ENCODE measurements around the gene SEMA3C.

SEMA3C gene

DNA sequence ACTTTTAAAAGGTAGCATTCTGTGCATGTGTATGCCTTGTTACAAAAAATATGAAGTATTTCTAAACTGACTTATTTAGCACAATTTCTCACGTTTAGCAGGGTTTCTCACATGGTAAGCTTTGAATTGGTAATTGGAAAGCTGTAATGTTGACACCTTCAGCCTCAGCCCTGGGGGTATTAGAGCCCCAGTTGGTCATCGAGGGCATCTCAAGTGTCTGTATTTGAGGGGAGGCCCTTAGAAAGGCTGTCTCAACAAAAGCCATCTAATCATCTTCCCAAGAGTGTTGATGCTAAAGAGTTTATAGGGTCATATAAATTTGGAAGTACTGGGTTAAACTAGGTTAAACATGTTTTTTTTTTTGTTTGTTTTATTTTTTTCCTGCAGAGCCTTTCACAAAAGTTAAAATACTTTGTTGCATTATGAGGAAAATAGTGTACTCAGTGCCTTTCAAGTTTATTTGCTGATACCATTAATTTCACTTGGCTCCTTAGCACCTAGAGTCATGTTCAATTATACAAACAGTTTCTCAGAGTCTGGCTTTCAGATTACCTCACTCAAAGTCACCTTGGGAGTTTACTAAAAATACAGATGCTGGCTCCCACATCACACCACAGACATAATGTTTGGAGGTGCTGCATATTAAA, 146.4 kb downstream of the SEMA3C start:
- CTCF ChIA-PET, result no interaction called here
- Histone ChIP-seq H3K36me3 (ENCODE audit: control insufficient read depth in 2 of 2, insufficient read depth in 1 of 2, low read length in 2 of 2) (no peaks in the 10 kb centered on the region), H3K27ac (ENCODE audit: extremely low read depth, low read depth, low read length) (peak overlapping the region; percentile 27; the same call in 1 of the 2 replicates), H3K4me1 (ENCODE audit: control insufficient read depth, insufficient read depth, low read length) (peaks cover 41% of the 10 kb centered on the region), H3K9me3 (ENCODE audit: control insufficient read depth, insufficient read depth, low read depth, low read length) (no peaks in the 10 kb centered on the region), H3K4me3 (ENCODE audit: low read depth, low read length) (no peak overlapping the region)
- POLR2A ChIA-PET, result interaction anchor here (0.5 to 0.7 kb wide), 3 partner anchors 15 to 519 kb away, joined by 3 to 4 read pairs (median 3); no protein-coding TSS in a partner anchor
- peak; percentile 79 for TF ChIP-seq GLIS1 (tag by site-specific recombination; IDR thresholded peaks at IDR 0.05)
- no peak for TF ChIP-seq PRDM1 (tag by site-specific recombination; IDR thresholded peaks at IDR 0.05)
- TF ChIP-seq GLI2 (tag by site-specific recombination; IDR thresholded peaks at IDR 0.05; ENCODE audit: borderline replicate concordance, low read depth), result no peak
- TF ChIP-seq ZNF629 (tag by site-specific recombination; IDR thresholded peaks at IDR 0.05), result peak; percentile 48; the same call in 1 of the 2 replicates
- TF ChIP-seq, protein P1, sequence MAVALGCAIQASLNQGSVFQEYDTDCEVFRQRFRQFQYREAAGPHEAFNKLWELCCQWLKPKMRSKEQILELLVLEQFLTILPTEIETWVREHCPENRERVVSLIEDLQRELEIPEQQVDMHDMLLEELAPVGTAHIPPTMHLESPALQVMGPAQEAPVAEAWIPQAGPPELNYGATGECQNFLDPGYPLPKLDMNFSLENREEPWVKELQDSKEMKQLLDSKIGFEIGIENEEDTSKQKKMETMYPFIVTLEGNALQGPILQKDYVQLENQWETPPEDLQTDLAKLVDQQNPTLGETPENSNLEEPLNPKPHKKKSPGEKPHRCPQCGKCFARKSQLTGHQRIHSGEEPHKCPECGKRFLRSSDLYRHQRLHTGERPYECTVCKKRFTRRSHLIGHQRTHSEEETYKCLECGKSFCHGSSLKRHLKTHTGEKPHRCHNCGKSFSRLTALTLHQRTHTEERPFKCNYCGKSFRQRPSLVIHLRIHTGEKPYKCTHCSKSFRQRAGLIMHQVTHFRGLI (tag by site-specific recombination; IDR thresholded peaks at IDR 0.05), result peak; percentile 27; the same call in 1 of the 2 replicates
- TF ChIP-seq ZFHX2 (tag by site-specific recombination; conservative IDR thresholded peaks at IDR 0.05), result no peak
- TF ChIP-seq ZNF660 (tag by site-specific recombination; IDR thresholded peaks at IDR 0.05), result no peak
- no peak for TF ChIP-seq KLF1 (tag by site-specific recombination; IDR thresholded peaks at IDR 0.05)
- TF ChIP-seq, protein P2, sequence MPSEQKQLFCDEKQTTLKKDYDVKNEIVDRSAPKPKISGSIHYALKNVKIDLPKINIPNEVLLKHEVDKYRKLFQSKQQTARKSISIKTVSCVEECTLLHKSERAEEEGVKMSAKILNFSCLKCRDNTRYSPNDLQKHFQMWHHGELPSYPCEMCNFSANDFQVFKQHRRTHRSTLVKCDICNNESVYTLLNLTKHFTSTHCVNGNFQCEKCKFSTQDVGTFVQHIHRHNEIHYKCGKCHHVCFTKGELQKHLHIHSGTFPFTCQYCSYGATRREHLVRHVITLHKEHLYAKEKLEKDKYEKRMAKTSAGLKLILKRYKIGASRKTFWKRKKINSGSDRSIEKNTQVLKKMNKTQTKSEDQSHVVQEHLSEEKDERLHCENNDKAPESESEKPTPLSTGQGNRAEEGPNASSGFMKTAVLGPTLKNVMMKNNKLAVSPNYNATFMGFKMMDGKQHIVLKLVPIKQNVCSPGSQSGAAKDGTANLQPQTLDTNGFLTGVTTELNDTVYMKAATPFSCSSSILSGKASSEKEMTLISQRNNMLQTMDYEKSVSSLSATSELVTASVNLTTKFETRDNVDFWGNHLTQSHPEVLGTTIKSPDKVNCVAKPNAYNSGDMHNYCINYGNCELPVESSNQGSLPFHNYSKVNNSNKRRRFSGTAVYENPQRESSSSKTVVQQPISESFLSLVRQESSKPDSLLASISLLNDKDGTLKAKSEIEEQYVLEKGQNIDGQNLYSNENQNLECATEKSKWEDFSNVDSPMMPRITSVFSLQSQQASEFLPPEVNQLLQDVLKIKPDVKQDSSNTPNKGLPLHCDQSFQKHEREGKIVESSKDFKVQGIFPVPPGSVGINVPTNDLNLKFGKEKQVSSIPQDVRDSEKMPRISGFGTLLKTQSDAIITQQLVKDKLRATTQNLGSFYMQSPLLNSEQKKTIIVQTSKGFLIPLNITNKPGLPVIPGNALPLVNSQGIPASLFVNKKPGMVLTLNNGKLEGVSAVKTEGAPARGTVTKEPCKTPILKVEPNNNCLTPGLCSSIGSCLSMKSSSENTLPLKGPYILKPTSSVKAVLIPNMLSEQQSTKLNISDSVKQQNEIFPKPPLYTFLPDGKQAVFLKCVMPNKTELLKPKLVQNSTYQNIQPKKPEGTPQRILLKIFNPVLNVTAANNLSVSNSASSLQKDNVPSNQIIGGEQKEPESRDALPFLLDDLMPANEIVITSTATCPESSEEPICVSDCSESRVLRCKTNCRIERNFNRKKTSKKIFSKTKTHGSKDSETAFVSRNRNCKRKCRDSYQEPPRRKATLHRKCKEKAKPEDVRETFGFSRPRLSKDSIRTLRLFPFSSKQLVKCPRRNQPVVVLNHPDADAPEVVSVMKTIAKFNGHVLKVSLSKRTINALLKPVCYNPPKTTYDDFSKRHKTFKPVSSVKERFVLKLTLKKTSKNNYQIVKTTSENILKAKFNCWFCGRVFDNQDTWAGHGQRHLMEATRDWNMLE (tag by site-specific recombination; conservative IDR thresholded peaks at IDR 0.05; ENCODE audit: low read depth), result no peak
- TF ChIP-seq ZNF776 (tag by site-specific recombination; IDR thresholded peaks at IDR 0.05; ENCODE audit: borderline replicate concordance), result no peak
- TF ChIP-seq ZNF19 (tag by site-specific recombination; IDR thresholded peaks at IDR 0.05; ENCODE audit: low read depth), result no peak
- TF ChIP-seq, protein P3, sequence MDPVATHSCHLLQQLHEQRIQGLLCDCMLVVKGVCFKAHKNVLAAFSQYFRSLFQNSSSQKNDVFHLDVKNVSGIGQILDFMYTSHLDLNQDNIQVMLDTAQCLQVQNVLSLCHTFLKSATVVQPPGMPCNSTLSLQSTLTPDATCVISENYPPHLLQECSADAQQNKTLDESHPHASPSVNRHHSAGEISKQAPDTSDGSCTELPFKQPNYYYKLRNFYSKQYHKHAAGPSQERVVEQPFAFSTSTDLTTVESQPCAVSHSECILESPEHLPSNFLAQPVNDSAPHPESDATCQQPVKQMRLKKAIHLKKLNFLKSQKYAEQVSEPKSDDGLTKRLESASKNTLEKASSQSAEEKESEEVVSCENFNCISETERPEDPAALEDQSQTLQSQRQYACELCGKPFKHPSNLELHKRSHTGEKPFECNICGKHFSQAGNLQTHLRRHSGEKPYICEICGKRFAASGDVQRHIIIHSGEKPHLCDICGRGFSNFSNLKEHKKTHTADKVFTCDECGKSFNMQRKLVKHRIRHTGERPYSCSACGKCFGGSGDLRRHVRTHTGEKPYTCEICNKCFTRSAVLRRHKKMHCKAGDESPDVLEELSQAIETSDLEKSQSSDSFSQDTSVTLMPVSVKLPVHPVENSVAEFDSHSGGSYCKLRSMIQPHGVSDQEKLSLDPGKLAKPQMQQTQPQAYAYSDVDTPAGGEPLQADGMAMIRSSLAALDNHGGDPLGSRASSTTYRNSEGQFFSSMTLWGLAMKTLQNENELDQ (tag by site-specific recombination; IDR thresholded peaks at IDR 0.05; ENCODE audit: low read depth), result no peak
- peak; percentile 86 for TF ChIP-seq ZBTB20 (tag by site-specific recombination; IDR thresholded peaks at IDR 0.05)
- no peak for TF ChIP-seq ZNF560 (tag by site-specific recombination; IDR thresholded peaks at IDR 0.05; ENCODE audit: borderline replicate concordance)
- no peak for TF ChIP-seq ZNF670 (tag by site-specific recombination; IDR thresholded peaks at IDR 0.05; ENCODE audit: low read depth)
- TF ChIP-seq GLIS2 (tag by site-specific recombination; IDR thresholded peaks at IDR 0.05), result no peak
- TF ChIP-seq IKZF3 (tag by site-specific recombination; IDR thresholded peaks at IDR 0.05), result peak; percentile 70
- TF ChIP-seq ZNF626 (tag by site-specific recombination; IDR thresholded peaks at IDR 0.05), result no peak
- TF ChIP-seq, protein P4, sequence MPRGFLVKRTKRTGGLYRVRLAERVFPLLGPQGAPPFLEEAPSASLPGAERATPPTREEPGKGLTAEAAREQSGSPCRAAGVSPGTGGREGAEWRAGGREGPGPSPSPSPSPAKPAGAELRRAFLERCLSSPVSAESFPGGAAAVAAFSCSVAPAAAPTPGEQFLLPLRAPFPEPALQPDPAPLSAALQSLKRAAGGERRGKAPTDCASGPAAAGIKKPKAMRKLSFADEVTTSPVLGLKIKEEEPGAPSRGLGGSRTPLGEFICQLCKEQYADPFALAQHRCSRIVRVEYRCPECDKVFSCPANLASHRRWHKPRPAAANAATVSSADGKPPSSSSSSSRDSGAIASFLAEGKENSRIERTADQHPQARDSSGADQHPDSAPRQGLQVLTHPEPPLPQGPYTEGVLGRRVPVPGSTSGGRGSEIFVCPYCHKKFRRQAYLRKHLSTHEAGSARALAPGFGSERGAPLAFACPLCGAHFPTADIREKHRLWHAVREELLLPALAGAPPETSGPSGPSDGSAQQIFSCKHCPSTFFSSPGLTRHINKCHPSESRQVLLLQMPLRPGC (tag by site-specific recombination; IDR thresholded peaks at IDR 0.05), result 0 out of 2 replicates have a peak, but pooled peaks have one; percentile 49
- TF ChIP-seq, protein P5, sequence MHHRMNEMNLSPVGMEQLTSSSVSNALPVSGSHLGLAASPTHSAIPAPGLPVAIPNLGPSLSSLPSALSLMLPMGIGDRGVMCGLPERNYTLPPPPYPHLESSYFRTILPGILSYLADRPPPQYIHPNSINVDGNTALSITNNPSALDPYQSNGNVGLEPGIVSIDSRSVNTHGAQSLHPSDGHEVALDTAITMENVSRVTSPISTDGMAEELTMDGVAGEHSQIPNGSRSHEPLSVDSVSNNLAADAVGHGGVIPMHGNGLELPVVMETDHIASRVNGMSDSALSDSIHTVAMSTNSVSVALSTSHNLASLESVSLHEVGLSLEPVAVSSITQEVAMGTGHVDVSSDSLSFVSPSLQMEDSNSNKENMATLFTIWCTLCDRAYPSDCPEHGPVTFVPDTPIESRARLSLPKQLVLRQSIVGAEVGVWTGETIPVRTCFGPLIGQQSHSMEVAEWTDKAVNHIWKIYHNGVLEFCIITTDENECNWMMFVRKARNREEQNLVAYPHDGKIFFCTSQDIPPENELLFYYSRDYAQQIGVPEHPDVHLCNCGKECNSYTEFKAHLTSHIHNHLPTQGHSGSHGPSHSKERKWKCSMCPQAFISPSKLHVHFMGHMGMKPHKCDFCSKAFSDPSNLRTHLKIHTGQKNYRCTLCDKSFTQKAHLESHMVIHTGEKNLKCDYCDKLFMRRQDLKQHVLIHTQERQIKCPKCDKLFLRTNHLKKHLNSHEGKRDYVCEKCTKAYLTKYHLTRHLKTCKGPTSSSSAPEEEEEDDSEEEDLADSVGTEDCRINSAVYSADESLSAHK (tag by site-specific recombination; IDR thresholded peaks at IDR 0.05), result peak; percentile 81
- no peak; the same call in 1 of the 2 replicates for TF ChIP-seq ZNF654 (tag by site-specific recombination; IDR thresholded peaks at IDR 0.05; ENCODE audit: low read depth)
- no peak for TF ChIP-seq HOXD13 (CRISPR knock-in tag; IDR thresholded peaks at IDR 0.05; ENCODE audit: borderline replicate concordance)
- no peak for TF ChIP-seq ZNF555 (tag by site-specific recombination; conservative IDR thresholded peaks at IDR 0.05)
